Mammary epithelial cell (primary cell): ENCODE data around the gene EIF4A2.

Experiments
- EZH2 ChIP-seq: IDR thresholded peaks from 2 replicates; pipeline ENCODE4 v1.6.1; 2012; ENCODE audit warnings: low read length, inconsistent platforms, borderline replicate concordance
- TF ChIP-seq, protein P1 (sequence below), 2 donors: IDR thresholded peaks in 1 of 2; conservative IDR thresholded peaks in 1 of 2; 2 replicates each; pipeline ENCODE4 v1.5.1; 2011 to 2012; ENCODE audit warnings: inconsistent platforms in 2 of 2, low read length in 2 of 2, mild to moderate bottlenecking in 2 of 2, control low read depth in 1 of 2, low read depth in 1 of 2; ENCODE audit not compliant: insufficient read depth in 1 of 2; ENCODE audit errors: extremely low read depth in 1 of 2

GRCh38 chr3:186823386-186823785 lies 40.0 kb downstream of the EIF4A2 start:
- TF ChIP-seq, protein P1, sequence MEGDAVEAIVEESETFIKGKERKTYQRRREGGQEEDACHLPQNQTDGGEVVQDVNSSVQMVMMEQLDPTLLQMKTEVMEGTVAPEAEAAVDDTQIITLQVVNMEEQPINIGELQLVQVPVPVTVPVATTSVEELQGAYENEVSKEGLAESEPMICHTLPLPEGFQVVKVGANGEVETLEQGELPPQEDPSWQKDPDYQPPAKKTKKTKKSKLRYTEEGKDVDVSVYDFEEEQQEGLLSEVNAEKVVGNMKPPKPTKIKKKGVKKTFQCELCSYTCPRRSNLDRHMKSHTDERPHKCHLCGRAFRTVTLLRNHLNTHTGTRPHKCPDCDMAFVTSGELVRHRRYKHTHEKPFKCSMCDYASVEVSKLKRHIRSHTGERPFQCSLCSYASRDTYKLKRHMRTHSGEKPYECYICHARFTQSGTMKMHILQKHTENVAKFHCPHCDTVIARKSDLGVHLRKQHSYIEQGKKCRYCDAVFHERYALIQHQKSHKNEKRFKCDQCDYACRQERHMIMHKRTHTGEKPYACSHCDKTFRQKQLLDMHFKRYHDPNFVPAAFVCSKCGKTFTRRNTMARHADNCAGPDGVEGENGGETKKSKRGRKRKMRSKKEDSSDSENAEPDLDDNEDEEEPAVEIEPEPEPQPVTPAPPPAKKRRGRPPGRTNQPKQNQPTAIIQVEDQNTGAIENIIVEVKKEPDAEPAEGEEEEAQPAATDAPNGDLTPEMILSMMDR (conservative IDR thresholded peaks at IDR 0.05 in 1 of 2, IDR thresholded peaks at IDR 0.05 in 1 of 2; ENCODE audit: extremely low read depth in 1 of 2, insufficient read depth in 1 of 2, low read depth in 1 of 2, low read length in 2 of 2): no peak
- no peak for TF ChIP-seq EZH2
